Thoracic aorta (tissue), 2 donors: ENCODE measurements around the gene ICE2. TPM values are rescaled to one million over a fixed set of nuclear protein-coding genes. Genes with fewer than 3 reads are reported as not detected.

Source experiments
- ATAC-seq: fragments of 150-250 bp; one replicate; pipeline ENCODE4 v1.8.0; 2017; ENCODE audit warnings: low read depth; ENCODE audit not compliant: insufficient number of reproducible peaks, low FRiP score
- DNase-seq: peaks from one replicate; pipeline ENCODE4 v3.0.0-alpha.2; 2020; ENCODE audit warnings: low spot score
- H3K27ac ChIP-seq, 2 donors: fragments of 200-600 bp; sonication (generic); 1 replicate in 1 of 2; 2 replicates in 1 of 2; pipeline ENCODE4 v1.5.1; 2016; ENCODE audit warnings: mild to moderate bottlenecking in 2 of 2, moderate library complexity in 2 of 2
- H3K27me3 ChIP-seq: fragments of 200-600 bp; sonication (generic); replicated peaks from 2 replicates; pipeline ENCODE4 v1.6.0; 2016; ENCODE audit warnings: mild to moderate bottlenecking; ENCODE audit not compliant: insufficient read depth
- H3K36me3 ChIP-seq: fragments of 200-600 bp; sonication (generic); one replicate; pipeline ENCODE4 v1.5.1; 2016
- H3K4me1 ChIP-seq, 2 donors: fragments of 200-600 bp; sonication (generic); 1 replicate in 1 of 2; 2 replicates in 1 of 2; pipeline versions ENCODE4 v1.5.1 to v1.6.0; 2016; ENCODE audit warnings: low read depth in 2 of 2, mild to moderate bottlenecking in 1 of 2; ENCODE audit not compliant: control insufficient read depth in 1 of 2
- H3K4me3 ChIP-seq: fragments of 200-600 bp; sonication (generic); 2 replicates; pipeline ENCODE4 v1.5.1; 2016; ENCODE audit warnings: mild to moderate bottlenecking
- H3K9me3 ChIP-seq: fragments of 200-600 bp; sonication (generic); 2 replicates; pipeline ENCODE4 v1.5.1; 2016
- total RNA-seq, 2 donors: library from RNA; depleted of rRNA; stranded (reverse); fragments of >200 nt; gene quantifications; one replicate each; pipeline versions ENCODE4 v1.1.0 to v1.2.3, GENCODE V29; 2016
- TF ChIP-seq, protein P1 (sequence below): fragments of 200-600 bp; sonication (generic); IDR thresholded peaks from one replicate; pipeline ENCODE4 v1.5.1; 2019; ENCODE audit warnings: antibody characterized with exemption

The ICE2 gene
- total RNA-seq, 2 donors from 2014 or later, result 19.4 to 57.2 TPM

DNA sequence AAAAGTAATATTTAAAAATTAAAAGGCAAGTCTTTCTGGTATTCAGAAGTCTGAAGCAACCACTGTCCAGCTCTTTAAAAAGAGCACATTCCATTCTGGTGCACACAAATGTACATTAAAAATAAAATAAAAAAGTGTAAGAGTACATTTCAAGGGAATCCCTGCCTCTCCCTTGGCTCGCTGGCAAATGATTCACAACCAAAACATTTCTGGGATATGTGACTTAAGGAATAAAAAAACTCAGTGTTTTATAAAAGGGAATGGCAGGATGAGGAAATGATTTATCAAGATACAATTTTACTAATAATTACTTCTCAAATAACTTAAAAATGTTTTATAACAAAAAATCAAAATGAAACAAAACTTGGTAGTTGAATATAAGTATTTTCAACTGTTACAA lies 57.4 kb downstream of the ICE2 start:
- Histone ChIP-seq H3K27ac (peak overlapping the region in 1 of 2 donors; percentile 21), H3K4me1 (peaks cover 16 to 44% of the 10 kb centered on the region in 2 donors), H3K9me3 (no peaks in the 10 kb centered on the region), H3K27me3 (no peaks in the 10 kb centered on the region), H3K4me3 (no peak overlapping the region), H3K36me3 (no peaks in the 10 kb centered on the region)
- DNase-seq (no peak), ATAC-seq (no peak)
- TF ChIP-seq, protein P1, sequence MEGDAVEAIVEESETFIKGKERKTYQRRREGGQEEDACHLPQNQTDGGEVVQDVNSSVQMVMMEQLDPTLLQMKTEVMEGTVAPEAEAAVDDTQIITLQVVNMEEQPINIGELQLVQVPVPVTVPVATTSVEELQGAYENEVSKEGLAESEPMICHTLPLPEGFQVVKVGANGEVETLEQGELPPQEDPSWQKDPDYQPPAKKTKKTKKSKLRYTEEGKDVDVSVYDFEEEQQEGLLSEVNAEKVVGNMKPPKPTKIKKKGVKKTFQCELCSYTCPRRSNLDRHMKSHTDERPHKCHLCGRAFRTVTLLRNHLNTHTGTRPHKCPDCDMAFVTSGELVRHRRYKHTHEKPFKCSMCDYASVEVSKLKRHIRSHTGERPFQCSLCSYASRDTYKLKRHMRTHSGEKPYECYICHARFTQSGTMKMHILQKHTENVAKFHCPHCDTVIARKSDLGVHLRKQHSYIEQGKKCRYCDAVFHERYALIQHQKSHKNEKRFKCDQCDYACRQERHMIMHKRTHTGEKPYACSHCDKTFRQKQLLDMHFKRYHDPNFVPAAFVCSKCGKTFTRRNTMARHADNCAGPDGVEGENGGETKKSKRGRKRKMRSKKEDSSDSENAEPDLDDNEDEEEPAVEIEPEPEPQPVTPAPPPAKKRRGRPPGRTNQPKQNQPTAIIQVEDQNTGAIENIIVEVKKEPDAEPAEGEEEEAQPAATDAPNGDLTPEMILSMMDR, result no peak

DNA sequence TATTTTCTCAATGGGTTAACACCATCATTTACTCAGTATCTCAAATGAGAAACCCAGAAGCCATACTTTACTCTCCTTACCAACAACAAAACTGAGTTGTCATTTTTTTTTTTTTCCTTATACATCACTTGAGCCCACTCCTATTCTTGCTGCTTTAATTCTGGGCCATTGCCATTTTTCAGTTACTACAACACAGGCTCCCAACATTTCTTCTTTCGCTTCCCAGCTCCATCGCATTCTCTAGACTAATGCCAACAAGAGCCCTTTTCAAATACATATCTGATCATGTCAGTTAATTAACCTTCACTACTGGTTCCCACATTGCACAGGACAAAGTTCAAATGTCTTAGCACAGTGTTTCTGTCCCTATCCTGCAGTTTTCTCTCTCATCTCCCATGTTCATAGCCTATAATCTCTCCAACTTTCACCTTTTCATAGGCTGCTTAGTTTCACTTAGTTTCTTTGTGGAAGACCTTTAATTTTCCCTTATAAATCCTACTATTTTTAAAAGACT lies 58.7 kb downstream of the ICE2 start:
- ATAC-seq (no peak), DNase-seq (no peak)
- no peak overlapping the region for H3K4me3 ChIP-seq
- no peaks in the 10 kb centered on the region for H3K27me3 ChIP-seq
- H3K27ac ChIP-seq, result no peak overlapping the region
- no peaks in the 10 kb centered on the region for H3K9me3 ChIP-seq
- H3K36me3 ChIP-seq, result no peaks in the 10 kb centered on the region
- peaks cover 16 to 40% of the 10 kb centered on the region in 2 donors for H3K4me1 ChIP-seq
- TF ChIP-seq, protein P1, result no peak

DNA sequence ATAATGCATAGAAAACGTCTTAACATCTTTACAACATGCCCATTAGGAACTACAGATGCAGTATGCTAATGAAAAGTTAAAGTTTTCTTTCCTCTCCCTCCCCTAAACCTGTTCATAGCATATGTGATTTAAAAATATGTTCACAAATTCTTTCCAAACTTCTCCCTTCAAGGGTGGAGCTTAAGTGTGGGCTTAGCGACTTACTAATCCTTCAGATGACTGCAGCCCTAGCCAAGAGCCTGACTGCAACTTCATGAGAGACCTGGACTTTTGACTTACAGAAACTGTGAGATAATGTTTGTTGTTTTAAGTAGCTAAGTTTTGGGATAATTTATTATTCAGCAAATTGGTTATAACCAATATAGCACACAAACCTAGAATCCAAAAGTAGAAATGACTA lies 59.2 kb downstream of the ICE2 start:
- Histone ChIP-seq H3K4me3 (no peak overlapping the region), H3K36me3 (no peaks in the 10 kb centered on the region), H3K9me3 (no peaks in the 10 kb centered on the region), H3K4me1 (peaks cover 16 to 40% of the 10 kb centered on the region in 2 donors), H3K27me3 (no peaks in the 10 kb centered on the region), H3K27ac (no peak overlapping the region)
- DNase-seq, result no peak
- ATAC-seq, result no peak
- TF ChIP-seq, protein P1, result no peak

DNA sequence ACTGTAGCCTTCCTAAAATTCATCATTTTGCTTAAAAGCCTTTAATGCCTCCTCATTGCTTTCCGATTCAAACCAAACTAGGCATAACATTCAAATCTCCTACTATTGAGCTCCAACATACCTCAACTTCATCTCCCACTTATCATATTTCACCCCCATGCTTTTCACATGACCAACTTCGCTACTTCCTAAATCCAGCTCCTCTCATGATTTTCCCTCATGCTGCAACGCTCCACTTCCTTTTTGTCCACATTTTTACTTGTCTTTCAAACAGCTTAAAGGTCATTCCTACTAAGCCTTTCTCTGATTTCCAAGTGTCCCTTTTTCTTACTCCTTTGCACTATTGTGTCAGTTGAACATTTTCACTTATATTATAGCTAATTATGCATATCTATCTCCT lies 60.8 kb downstream of the ICE2 start:
- Histone ChIP-seq H3K36me3 (no peaks in the 10 kb centered on the region), H3K27ac (no peak overlapping the region), H3K9me3 (no peaks in the 10 kb centered on the region), H3K4me3 (no peak overlapping the region), H3K4me1 (peaks cover 20 to 41% of the 10 kb centered on the region in 2 donors), H3K27me3 (no peaks in the 10 kb centered on the region)
- DNase-seq (no peak), ATAC-seq (no peak)
- TF ChIP-seq, protein P1, result no peak

DNA sequence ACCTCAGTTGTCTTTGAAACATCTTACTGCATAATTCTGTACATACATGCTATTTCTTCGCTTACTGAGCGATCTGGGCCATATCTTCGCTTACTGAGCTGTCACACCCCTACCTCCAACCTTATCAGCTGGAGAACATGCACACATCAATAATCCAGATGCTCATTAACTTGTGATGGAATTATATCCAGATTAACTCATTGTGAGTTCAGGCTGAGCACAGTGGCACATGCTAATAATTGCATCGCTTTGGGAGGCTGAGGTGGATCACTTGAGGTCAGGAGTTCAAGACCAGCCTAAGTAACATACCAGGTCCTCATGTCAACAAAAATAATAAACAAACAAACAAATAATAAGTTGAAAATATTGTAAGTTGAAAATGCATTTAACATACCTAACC lies 61.8 kb downstream of the ICE2 start:
- no peaks in the 10 kb centered on the region for H3K9me3 ChIP-seq
- TF ChIP-seq, protein P1, result no peak
- DNase-seq (no peak), ATAC-seq (no peak)
- H3K4me3 ChIP-seq, result no peak overlapping the region
- peaks cover 17 to 37% of the 10 kb centered on the region in 2 donors for H3K4me1 ChIP-seq
- H3K36me3 ChIP-seq, result no peaks in the 10 kb centered on the region
- no peaks in the 10 kb centered on the region for H3K27me3 ChIP-seq
- H3K27ac ChIP-seq, result no peak overlapping the region
